Measurements from ENCODE around the gene DDX54. TPM values are rescaled to one million over a fixed set of nuclear protein-coding genes. Genes with fewer than 3 reads are reported as not detected.

The DDX54 gene
- total RNA-seq, 3 donors from 2014 or later = 46.4 to 60.6 (median 53.2) TPM

- no peak overlapping the region for H3K4me3 ChIP-seq
- intact Hi-C loops (cut with DNase I, micrococcal nuclease) = no loop called here
- DNase-seq (no peak), ATAC-seq (no peak)
- TF ChIP-seq, protein P1, sequence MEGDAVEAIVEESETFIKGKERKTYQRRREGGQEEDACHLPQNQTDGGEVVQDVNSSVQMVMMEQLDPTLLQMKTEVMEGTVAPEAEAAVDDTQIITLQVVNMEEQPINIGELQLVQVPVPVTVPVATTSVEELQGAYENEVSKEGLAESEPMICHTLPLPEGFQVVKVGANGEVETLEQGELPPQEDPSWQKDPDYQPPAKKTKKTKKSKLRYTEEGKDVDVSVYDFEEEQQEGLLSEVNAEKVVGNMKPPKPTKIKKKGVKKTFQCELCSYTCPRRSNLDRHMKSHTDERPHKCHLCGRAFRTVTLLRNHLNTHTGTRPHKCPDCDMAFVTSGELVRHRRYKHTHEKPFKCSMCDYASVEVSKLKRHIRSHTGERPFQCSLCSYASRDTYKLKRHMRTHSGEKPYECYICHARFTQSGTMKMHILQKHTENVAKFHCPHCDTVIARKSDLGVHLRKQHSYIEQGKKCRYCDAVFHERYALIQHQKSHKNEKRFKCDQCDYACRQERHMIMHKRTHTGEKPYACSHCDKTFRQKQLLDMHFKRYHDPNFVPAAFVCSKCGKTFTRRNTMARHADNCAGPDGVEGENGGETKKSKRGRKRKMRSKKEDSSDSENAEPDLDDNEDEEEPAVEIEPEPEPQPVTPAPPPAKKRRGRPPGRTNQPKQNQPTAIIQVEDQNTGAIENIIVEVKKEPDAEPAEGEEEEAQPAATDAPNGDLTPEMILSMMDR (IDR thresholded peaks at IDR 0.05) = no peak
- H3K9me3 ChIP-seq = no peaks in the 10 kb centered on the region
- H3K36me3 ChIP-seq (ENCODE audit: low read depth) = no peaks in the 10 kb centered on the region
- H3K4me1 ChIP-seq (ENCODE audit: low read depth) = no peaks in the 10 kb centered on the region
Observed at GRCh38 chr12:113108308-113108707, 77.0 kb downstream of the DDX54 start.

Small RNA genes within 50 kb of the gene (microRNA-seq; reads per million reads assigned to microRNA genes)
- not detected for gene MIR7106

Other genes starting within 250 kb of the DDX54 start
- gene OAS3, start 247.0 kb downstream of the DDX54 start, total RNA-seq = 10 to 100 TPM; 14.8 to 27.4 (median 22.3) TPM
- 1 to 10 TPM; 4.6 to 7.0 (median 5.5) TPM for gene OAS2, start 207.0 kb downstream of the DDX54 start, total RNA-seq
- gene DTX1, start 128.7 kb downstream of the DDX54 start, total RNA-seq = 1 to 10 TPM in 2 of 3 donors, under 1 TPM in 1; 0.67 to 5.9 (median 1.6) TPM
- gene RASAL1, start 49.7 kb downstream of the DDX54 start, total RNA-seq = 1 to 10 TPM; 3.3 to 7.9 (median 6.5) TPM
- under 1 TPM in 1 of 3 donors, not detected in 2; 0.34 TPM for gene CFAP73, start 35.8 kb downstream of the DDX54 start, total RNA-seq
- 10 to 100 TPM; 13.0 to 17.0 (median 14.9) TPM for gene RITA1, start 243 bp upstream of the DDX54 start, total RNA-seq
- 100 to 1,000 TPM in 1 of 3 donors, 10 to 100 TPM in 2; 89.9 to 133 (median 91.3) TPM for gene TPCN1, start 36.0 kb upstream of the DDX54 start, total RNA-seq
- gene SLC8B1, start 149.6 kb upstream of the DDX54 start, total RNA-seq = 10 to 100 TPM; 40.8 to 65.3 (median 47.2) TPM
- 10 to 100 TPM; 14.3 to 27.8 (median 25.9) TPM for gene PLBD2, start 173.1 kb upstream of the DDX54 start, total RNA-seq
- 1 to 10 TPM in 2 of 3 donors, under 1 TPM in 1; 0.44 to 3.9 (median 3.2) TPM for gene SDS, start 218.4 kb upstream of the DDX54 start, total RNA-seq
- gene SDSL, start 236.9 kb upstream of the DDX54 start, total RNA-seq = 10 to 100 TPM in 2 of 3 donors, 1 to 10 TPM in 1; 9.4 to 24.0 (median 15.7) TPM